GM18498 (cell line): ENCODE measurements around the gene CDC26.
"Not testable (repeated sequence)": the region's sequence is repeated elsewhere in the genome, so short reads cannot be mapped to it uniquely, and the experiment has no call there.

Experiments
- ATAC-seq: cut with Tn5 transposase; IDR thresholded peaks from one replicate; pipeline ENCODE4 v1.9.1; 2021; ENCODE audit warnings: mild to moderate bottlenecking, moderate library complexity; ENCODE audit not compliant: unreplicated experiment

Gene CDC26

GRCh38 chr9:113244556-113244955 lies 30.8 kb downstream of the CDC26 start:
- ATAC-seq, result no peak

DNA sequence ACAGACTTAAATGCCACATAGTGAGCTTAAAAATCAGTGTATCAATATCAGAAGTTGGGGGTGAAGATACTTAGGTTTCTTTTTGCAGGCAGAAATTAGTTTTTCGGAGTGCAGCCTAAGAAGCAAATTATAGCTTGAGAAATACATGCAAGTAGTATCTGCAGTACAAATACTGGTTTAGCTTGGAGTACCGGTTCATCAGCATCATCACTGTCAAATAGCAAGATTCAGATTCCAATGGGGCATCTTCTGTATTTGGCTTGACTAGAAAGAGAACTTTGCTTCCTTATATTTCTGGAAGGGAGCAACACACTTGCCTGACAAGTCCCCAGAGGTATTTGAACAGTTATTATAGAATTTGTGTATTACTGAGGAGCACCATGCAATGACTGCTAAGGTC lies 34.2 kb downstream of the CDC26 start:
- ATAC-seq, result no peak

DNA sequence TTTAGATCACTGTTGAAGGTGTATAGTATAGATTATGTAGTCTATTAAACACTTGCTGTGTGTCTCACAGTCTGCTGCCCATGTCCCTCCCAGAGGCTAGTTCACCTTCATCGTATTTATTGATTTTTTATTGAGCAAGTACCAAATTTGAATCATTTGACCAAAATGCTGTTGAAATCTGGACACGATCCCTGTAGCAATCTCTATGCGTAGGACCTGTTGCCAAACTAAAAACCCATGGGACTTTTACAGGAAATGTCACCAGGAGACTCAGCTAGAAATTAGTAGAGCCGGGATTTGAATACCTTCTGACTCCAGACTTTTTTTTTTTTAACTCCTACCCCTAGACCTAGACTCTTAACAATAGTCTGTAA lies 36.5 kb downstream of the CDC26 start:
- no peak for ATAC-seq

DNA sequence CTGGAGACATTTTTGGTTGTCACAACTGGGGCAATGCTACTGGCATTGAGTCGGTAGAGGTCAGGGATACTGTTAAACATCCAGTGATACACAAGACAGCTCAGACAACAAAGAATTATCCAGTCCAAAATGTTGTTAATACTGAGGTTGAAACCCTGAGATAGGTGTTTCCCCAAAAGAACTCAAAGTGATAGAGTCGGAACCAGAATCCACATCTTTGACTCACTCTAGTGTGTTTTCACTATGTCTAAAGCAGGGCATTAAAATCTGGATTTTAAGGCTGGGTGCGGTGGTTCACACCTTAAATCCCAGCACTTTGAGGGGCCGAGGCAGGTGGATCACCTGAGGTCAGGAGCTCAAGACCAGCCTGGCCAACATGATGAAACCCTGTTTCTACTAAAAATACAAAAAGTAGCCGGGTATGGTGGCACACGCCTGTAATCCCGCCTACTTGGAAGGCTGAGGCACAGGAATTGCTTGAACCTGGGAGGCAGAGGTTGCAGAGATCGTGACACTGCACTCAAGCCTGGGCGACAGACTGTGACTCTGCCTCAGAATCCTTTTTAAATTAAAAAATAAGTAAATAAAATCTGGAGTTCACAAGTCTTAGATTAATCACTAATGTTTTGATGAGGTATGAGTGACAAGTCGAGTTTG lies 37.0 kb downstream of the CDC26 start:
- ATAC-seq, result no peak

GRCh38 chr9:113237026-113237425 lies 38.3 kb downstream of the CDC26 start:
- ATAC-seq, result no peak

GRCh38 chr9:113235701-113236255 lies 39.6 kb downstream of the CDC26 start:
- not testable (repeated sequence) for ATAC-seq

DNA sequence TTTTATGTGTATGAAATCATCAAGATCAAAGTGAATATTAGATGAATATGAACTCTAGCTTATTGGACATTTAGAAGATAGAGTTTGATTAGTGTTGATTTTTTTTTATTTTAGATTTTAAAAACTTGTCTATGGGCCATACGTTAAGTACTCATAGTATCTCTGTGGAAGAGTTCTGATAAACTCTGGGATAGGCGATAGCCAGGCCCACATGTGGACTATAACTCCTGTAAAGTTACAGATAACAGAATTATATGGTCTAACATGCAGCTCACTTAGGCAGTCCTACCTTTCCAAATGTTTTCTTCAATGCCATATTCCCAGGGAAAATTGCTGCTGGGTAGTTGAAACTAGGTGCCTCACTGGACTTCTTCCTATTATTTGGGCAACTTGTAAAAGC lies 43.7 kb downstream of the CDC26 start:
- ATAC-seq, result no peak

DNA sequence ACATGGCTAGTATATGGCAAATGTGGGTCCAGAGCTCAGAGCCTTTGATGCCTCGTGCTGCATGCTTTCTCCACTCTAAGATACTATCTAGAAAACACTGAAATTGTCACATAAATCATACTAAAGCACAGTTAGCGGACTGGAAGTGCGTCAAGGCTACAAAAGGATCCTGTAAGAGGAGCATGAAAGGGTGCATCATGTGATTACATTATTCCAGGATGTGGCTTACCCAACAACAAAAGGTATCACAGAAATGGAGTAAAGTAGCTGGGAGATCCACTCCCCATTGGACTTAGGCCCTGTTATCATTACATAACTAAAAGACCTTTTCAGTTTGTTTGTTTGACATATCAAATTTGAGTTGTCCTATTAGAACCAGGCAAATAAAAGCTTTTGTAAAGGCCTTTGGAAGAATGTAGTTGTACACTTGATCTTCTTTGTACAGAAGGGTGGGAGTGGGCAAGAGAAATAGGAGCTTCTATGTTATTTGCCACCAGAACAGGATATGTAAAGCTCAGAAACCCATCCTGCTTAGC lies 47.2 kb downstream of the CDC26 start:
- no peak for ATAC-seq

GRCh38 chr9:113227436-113227835 lies 47.9 kb downstream of the CDC26 start:
- ATAC-seq, result no peak

DNA sequence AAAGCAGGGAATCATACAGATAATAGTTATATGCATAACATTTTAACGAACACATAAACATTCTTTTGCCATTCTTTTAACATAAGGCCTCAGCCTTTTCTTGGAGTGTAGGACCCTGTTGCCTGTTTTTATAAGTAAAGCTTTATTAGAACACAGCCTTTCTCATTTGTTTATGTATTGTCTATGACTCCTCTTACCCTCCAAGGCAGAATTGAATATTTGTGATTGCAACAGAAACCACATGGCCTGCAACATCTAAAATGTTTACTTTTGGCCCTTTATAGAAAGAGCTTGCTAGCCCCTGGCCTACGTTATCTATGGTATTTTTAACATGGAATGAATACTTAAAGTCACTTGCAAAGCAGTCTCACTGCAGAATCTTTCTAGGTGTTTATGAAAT lies 51.4 kb downstream of the CDC26 start:
- ATAC-seq, result no peak

DNA sequence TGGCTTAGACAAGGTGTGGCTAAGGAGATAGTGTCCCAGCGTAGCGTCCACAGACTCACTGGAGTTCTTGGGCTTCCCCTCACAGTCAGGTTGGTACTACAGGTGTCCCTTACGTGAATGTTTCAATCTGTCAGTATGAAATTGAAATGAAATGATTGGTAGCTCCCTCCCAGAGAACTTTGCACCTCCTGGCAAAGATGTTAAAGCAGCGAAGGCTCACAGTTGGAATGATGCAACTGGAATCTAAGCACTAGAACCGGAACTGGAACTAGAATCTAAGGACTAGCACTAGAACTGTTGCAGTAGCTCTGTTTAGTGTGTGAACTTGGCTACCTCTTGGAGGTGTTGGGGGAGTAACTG lies 52.9 kb downstream of the CDC26 start:
- ATAC-seq, result no peak

- ATAC-seq, result no peak
These were observed 53.4 kb downstream of the CDC26 start for GRCh38 chr9:113221800-113222481.

DNA sequence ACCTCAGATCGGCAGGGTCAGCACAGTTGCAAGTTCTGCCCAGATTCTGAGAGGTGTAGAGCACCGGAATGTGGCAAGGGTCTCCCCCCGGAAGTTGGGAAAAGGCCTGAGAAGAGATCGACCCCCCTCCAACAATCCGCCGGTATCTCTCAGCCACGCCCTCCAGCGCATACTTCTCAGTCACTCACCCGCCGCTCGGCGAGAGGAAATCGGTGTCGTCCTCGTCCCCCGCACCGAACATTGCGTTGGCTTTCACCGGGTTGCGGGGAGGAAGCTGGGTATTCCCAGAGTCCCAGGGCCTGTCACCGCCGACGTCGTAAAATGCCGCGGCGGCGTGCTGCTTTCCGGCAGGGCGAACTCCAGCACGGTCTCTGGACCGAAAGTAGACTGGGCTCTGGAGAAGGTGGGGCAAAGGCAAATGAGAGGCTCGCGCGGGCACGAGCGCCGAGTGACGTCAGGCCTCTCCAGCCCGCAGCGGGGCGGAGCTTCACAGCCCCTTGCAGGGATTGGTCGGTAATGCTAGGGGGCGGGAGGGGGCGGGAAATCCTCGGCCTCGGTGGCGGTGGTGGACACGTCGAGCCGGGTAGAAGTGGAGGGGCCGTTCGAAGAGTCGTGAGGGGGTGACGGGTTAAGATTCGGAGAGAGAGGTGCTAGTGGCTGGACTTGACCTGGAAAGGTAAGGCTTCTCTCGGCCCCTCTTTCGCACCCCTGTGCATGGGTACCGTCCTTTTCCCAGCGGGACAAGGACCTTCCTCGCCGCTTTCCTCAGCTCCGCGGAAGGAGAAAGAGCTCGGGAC lies 54.2 kb downstream of the CDC26 start, which contains the start of the genes FKBP15 and SLC31A1:
TSS of gene FKBP15 (minus strand) at position 275 of the 797 bp plus-strand sequence. CDS start at position 241, 34 bp downstream.
TSS of gene SLC31A1 (plus strand) at position 542 of the 797 bp plus-strand sequence. CDS start 34,605 bp downstream, outside the sequence.
- ATAC-seq, result peak; percentile 87

GRCh38 chr9:113220467-113221002 lies 54.8 kb downstream of the CDC26 start:
- ATAC-seq, result no peak

DNA sequence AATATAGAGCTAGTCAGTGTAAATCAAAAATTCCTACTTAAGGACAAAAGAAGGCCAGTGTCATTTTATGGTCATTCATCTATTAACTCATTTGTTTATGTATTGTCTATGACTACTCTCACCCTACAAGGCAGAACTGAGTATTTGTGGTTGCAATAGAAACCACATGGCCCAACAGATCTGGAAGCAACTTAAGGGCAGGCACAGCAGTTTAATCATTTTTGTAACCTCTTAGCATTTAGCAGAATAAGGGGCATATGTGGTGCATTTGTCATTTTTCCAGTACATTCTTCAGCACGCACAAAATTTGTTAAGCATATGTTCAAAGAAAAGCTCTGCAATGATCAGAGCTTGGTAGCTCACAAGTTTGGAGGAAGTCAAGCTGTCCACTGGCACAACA lies 55.4 kb downstream of the CDC26 start:
- peak; percentile 59 for ATAC-seq

GRCh38 chr9:113219186-113219936 lies 56.0 kb downstream of the CDC26 start:
- ATAC-seq, result peak; percentile 37
